ENCODE data around the gene ZNF785. TPM values are rescaled to one million over a fixed set of nuclear protein-coding genes. Genes with fewer than 3 reads are reported as not detected.

ZNF785 gene
- total and polyA plus RNA-seq, 7 experiments from 2014 or later = 2.6 to 37.1 (median 15.6) TPM

DNA sequence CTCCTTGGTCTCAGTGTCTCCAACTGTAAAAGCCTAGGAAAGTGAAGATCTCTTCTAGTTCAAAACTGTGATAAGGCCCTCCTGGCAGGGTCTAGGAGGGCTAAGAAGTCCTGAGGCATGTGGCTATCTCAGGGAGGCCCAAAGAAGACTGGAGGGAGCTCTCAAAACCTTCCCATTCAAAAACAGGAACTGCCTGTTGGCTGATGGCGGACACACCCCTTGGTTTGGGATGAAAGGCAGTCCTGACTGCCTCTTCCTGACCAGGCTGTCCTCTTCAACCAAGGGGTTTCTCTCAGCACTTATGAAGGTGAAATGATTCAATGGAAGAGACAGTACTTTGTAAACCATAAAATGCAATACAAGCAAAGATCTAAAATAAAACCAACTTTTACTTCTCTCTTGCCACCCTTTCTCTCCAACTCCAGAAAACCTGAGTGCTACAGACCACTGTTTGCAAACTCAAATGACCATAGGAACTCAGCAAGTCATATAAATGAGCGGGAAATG, 32.1 kb downstream of the ZNF785 start:
- ATAC-seq (no peak), DNase-seq (no peak)
- H3K4me3 ChIP-seq (ENCODE audit: low read length) = no peak overlapping the region
- H3K9me3 Mint-ChIP-seq = no peaks in the 10 kb centered on the region
- H3K27me3 ChIP-seq (ENCODE audit: control insufficient read depth in 2 of 2, insufficient read depth in 2 of 2, low read length in 2 of 2) = no peaks in the 10 kb centered on the region
- H3K27me3 Mint-ChIP-seq = no peaks in the 10 kb centered on the region
- H3K9me3 ChIP-seq (ENCODE audit: control insufficient read depth in 2 of 3, low read length in 3 of 3) = no peaks in the 10 kb centered on the region
- H3K4me3 Mint-ChIP-seq = peak overlapping the region in 5 of 10 donors; percentile 9 to 87 (median 18)
- intact Hi-C loops (cut with micrococcal nuclease) = no loop called here
- peaks cover 24 to 33% of the 10 kb centered on the region in 2 donors for H3K4me1 ChIP-seq (ENCODE audit: control insufficient read depth in 2 of 2, insufficient read depth in 2 of 2, low read length in 2 of 2)
- CTCF ChIA-PET = interaction anchor here (6.2 kb wide), 1 partner anchor 18 kb away, joined by 37 read pairs; the partner anchor contains the start of gene ZNF747
- H3K36me3 ChIP-seq (ENCODE audit: control insufficient read depth in 2 of 3, insufficient read depth in 3 of 3, low read length in 3 of 3) = peaks cover 0 to 36% (median 8%) of the 10 kb centered on the region in 3 experiments
- POLR2A ChIA-PET = interaction anchor here (2.6 to 9.3 kb wide), 3 partner anchors 18 to 136 kb away, joined by 14 to 159 read pairs (median 18); partner anchors contain the start of genes ZNF688 and ZNF747
- H3K27ac Mint-ChIP-seq = peak overlapping the region; percentile 71 to 98 (median 93)
- H3K4me1 Mint-ChIP-seq = peaks cover 42 to 66% (median 58%) of the 10 kb centered on the region in 7 donors
- peaks cover 0 to 20% (median 5%) of the 10 kb centered on the region in 5 donors for H3K36me3 Mint-ChIP-seq
- peak overlapping the region; percentile 30 for H3K27ac ChIP-seq (ENCODE audit: low read depth, low read length)

DNA sequence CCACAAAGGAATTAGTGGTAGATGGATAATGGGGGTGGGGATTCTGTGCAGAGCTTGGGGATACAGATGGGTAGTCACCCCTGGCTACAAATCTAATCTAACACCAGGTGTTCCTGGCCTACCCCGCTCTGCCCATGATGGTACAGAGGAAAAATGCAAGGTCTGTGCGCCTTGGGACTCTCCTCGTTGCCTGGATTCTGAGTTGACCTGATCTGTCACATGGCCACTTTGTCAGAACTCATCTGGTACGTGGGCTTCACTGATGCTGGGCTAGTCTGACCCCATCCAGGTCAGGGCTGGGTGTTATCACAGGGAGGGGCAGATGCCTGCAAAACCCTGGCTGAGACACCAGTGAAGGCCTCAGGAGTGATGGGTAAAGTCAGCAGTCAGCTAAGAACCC, 32.5 kb downstream of the ZNF785 start:
- peaks cover 0 to 20% (median 5%) of the 10 kb centered on the region in 5 donors for H3K36me3 Mint-ChIP-seq
- intact Hi-C loops (cut with micrococcal nuclease) = no loop called here
- Histone ChIP-seq H3K9me3 (ENCODE audit: control insufficient read depth in 2 of 3, low read length in 3 of 3) (no peaks in the 10 kb centered on the region), H3K27me3 (ENCODE audit: control insufficient read depth in 2 of 2, insufficient read depth in 2 of 2, low read length in 2 of 2) (no peaks in the 10 kb centered on the region), H3K27ac (ENCODE audit: low read depth, low read length) (peak overlapping the region; percentile 41), H3K36me3 (ENCODE audit: control insufficient read depth in 2 of 3, insufficient read depth in 3 of 3, low read length in 3 of 3) (peaks cover 0 to 35% (median 8%) of the 10 kb centered on the region in 3 experiments), H3K4me1 (ENCODE audit: control insufficient read depth in 2 of 2, insufficient read depth in 2 of 2, low read length in 2 of 2) (peaks cover 24 to 32% of the 10 kb centered on the region in 2 donors), H3K4me3 (ENCODE audit: low read length) (no peak overlapping the region)
- no peak for DNase-seq
- H3K4me3 Mint-ChIP-seq = peak overlapping the region in 7 of 10 donors; percentile 9 to 87 (median 33)
- no peaks in the 10 kb centered on the region for H3K9me3 Mint-ChIP-seq
- H3K27ac Mint-ChIP-seq = peak overlapping the region; percentile 71 to 98 (median 93)
- H3K4me1 Mint-ChIP-seq = peaks cover 45 to 68% (median 60%) of the 10 kb centered on the region in 7 donors
- ChIA-PET CTCF (interaction anchor here (0.6 kb wide), 1 partner anchor 127 kb away, joined by 4 read pairs; no protein-coding TSS in a partner anchor), POLR2A (interaction anchor here (0.6 to 9.3 kb wide), 8 partner anchors 11 to 194 kb away, joined by 3 to 159 read pairs (median 6); partner anchors contain the start of genes ZNF688 and ZNF747)
- ATAC-seq = no peak
- H3K27me3 Mint-ChIP-seq = no peaks in the 10 kb centered on the region

- peak in 8 of 9 donors; percentile 53 to 82 (median 74) for DNase-seq
- ChIA-PET POLR2A (interaction anchor here (0.6 to 9.3 kb wide), 14 partner anchors 10 to 169 kb away, joined by 3 to 159 read pairs (median 5); partner anchors contain the start of genes DCTPP1, ZNF688 and ZNF747), CTCF (interaction anchor here (0.8 to 1.3 kb wide), 3 partner anchors 16 to 122 kb away, joined by 3 to 7 read pairs (median 3); partner anchors contain the start of genes DCTPP1 and ZNF747)
- intact Hi-C loops (cut with micrococcal nuclease) = loop anchor here in 1 of 2 donors (1.0 kb wide), 2 partner anchors 16 to 21 kb away; no protein-coding TSS in a partner anchor
- H3K4me3 ChIP-seq (ENCODE audit: low read length) = peak overlapping the region; percentile 5
- H3K9me3 Mint-ChIP-seq = no peaks in the 10 kb centered on the region
- peaks cover 24 to 32% of the 10 kb centered on the region in 2 donors for H3K4me1 ChIP-seq (ENCODE audit: control insufficient read depth in 2 of 2, insufficient read depth in 2 of 2, low read length in 2 of 2)
- no peaks in the 10 kb centered on the region for H3K27me3 Mint-ChIP-seq
- peak overlapping the region; percentile 59 for H3K27ac ChIP-seq (ENCODE audit: low read depth, low read length)
- H3K4me3 Mint-ChIP-seq = peak overlapping the region; percentile 32 to 87 (median 75)
- peak overlapping the region; percentile 83 to 98 (median 93) for H3K27ac Mint-ChIP-seq
- no peaks in the 10 kb centered on the region for H3K9me3 ChIP-seq (ENCODE audit: control insufficient read depth in 2 of 3, low read length in 3 of 3)
- H3K27me3 ChIP-seq (ENCODE audit: control insufficient read depth in 2 of 2, insufficient read depth in 2 of 2, low read length in 2 of 2) = no peaks in the 10 kb centered on the region
- H3K4me1 Mint-ChIP-seq = peaks cover 49 to 65% (median 55%) of the 10 kb centered on the region in 7 donors
- peaks cover 0 to 20% (median 5%) of the 10 kb centered on the region in 5 donors for H3K36me3 Mint-ChIP-seq
- peaks cover 0 to 32% (median 8%) of the 10 kb centered on the region in 3 experiments for H3K36me3 ChIP-seq (ENCODE audit: control insufficient read depth in 2 of 3, insufficient read depth in 3 of 3, low read length in 3 of 3)
- ATAC-seq = peak; percentile 89
These were observed 33.7 kb downstream of the ZNF785 start for GRCh38 chr16:30551781-30552180.

DNA sequence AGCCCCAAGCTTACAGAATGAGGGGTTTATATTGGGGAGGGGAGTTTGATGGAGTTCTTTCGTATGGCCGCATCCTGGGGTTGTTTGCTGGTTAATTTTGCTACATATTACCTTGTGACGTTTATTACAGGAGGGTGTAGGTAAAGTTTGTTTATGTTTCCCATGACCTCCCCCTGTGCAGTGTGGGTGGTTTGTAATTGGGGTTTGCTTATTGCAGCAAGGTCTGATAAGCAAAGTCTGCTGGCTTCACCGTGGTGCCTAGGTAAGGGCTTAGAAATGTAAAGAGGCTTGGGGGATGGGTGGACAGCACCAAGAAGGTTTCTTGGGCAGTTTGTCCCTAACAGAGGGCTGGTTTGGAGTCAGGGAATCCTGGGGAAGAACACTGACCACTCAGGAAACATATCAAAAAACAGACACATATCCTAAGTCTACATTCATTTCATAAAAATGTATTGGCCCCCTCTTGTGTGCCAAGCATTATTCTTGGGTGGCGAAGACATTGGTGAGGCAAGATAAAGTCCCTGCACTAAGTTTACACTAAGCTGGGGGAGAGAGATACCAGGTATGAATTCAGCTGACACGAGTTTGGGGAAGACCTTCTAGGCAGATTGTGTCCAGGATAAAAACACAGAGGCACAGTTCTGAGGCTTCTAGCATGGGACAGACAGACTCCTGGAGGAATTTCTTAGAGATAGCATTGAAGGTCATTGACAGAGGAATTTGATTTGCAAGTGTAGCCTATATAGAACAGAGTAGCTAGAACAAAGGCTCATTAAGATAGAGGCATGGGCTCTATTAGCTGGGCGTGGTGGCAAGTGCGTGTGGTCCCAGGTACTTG, 36.9 kb downstream of the ZNF785 start:
- ChIA-PET POLR2A (interaction anchor here (1.0 to 1.5 kb wide), 3 partner anchors 9 to 62 kb away, joined by 3 to 7 read pairs (median 3); partner anchors contain the start of genes ZNF689 and ZNF764), CTCF (interaction anchor here (0.5 kb wide), 1 partner anchor 657 kb away, joined by 5 read pairs; no protein-coding TSS in a partner anchor)
- Histone ChIP-seq H3K4me1 (ENCODE audit: control insufficient read depth in 2 of 2, insufficient read depth in 2 of 2, low read length in 2 of 2) (peaks cover 24 to 25% of the 10 kb centered on the region in 2 donors), H3K36me3 (ENCODE audit: control insufficient read depth in 2 of 3, insufficient read depth in 3 of 3, low read length in 3 of 3) (peaks cover 0 to 5% (median 3%) of the 10 kb centered on the region in 3 experiments), H3K4me3 (ENCODE audit: low read length) (no peak overlapping the region), H3K27ac (ENCODE audit: low read depth, low read length) (no peak overlapping the region), H3K27me3 (ENCODE audit: control insufficient read depth in 2 of 2, insufficient read depth in 2 of 2, low read length in 2 of 2) (no peaks in the 10 kb centered on the region), H3K9me3 (ENCODE audit: control insufficient read depth in 2 of 3, low read length in 3 of 3) (no peaks in the 10 kb centered on the region)
- intact Hi-C loops (cut with micrococcal nuclease) = no loop called here
- Mint-ChIP-seq H3K4me1 (peaks cover 34 to 46% (median 41%) of the 10 kb centered on the region in 7 donors), H3K27me3 (no peaks in the 10 kb centered on the region), H3K9me3 (no peaks in the 10 kb centered on the region), H3K27ac (peak overlapping the region in 7 of 9 donors; percentile 16 to 81 (median 59)), H3K36me3 (peaks cover 0 to 8% (median 0%) of the 10 kb centered on the region in 5 donors), H3K4me3 (no peak overlapping the region)
- DNase-seq (no peak), ATAC-seq (no peak)

DNA sequence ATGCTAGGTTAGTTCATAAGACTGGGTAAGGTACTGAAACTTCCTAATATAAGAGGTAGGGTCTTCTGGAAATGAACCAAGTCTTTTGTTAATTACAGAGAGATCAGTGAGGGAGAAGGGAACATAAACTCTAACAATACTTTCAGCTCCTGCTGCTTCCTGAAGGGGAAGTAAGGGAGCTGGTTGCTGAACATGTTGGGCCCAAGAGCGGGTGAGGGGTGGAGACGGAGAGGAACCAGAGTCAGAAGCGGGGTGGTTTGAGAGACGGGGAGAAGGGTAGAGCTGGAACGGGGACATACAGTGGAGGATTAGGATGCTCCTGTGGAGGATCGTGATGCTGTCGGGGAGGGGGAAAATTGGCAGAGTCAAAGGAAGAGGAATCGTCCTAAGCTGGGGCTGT, 39.4 kb downstream of the ZNF785 start:
- intact Hi-C loops (cut with micrococcal nuclease) = no loop called here
- ChIA-PET CTCF (interaction anchor here (1.7 kb wide), 1 partner anchor 11 kb away, joined by 6 read pairs; no protein-coding TSS in a partner anchor), POLR2A (interaction anchor here (0.8 kb wide), 1 partner anchor 11 kb away, joined by 3 read pairs; the partner anchor contains the start of gene ZNF747)
- Mint-ChIP-seq H3K9me3 (no peaks in the 10 kb centered on the region), H3K27ac (peak overlapping the region in 1 of 9 donors; percentile 5), H3K4me1 (peaks cover 15 to 23% (median 18%) of the 10 kb centered on the region in 7 donors), H3K4me3 (no peak overlapping the region), H3K27me3 (no peaks in the 10 kb centered on the region), H3K36me3 (no peaks in the 10 kb centered on the region)
- H3K4me1 ChIP-seq (ENCODE audit: control insufficient read depth in 2 of 2, insufficient read depth in 2 of 2, low read length in 2 of 2) = peaks cover 4% of the 10 kb centered on the region in 2 donors
- DNase-seq (no peak), ATAC-seq (no peak)
- no peaks in the 10 kb centered on the region for H3K27me3 ChIP-seq (ENCODE audit: control insufficient read depth in 2 of 2, insufficient read depth in 2 of 2, low read length in 2 of 2)
- no peaks in the 10 kb centered on the region for H3K36me3 ChIP-seq (ENCODE audit: control insufficient read depth in 2 of 3, insufficient read depth in 3 of 3, low read length in 3 of 3)
- H3K9me3 ChIP-seq (ENCODE audit: control insufficient read depth in 2 of 3, low read length in 3 of 3) = no peaks in the 10 kb centered on the region
- H3K27ac ChIP-seq (ENCODE audit: low read depth, low read length) = no peak overlapping the region
- H3K4me3 ChIP-seq (ENCODE audit: low read length) = no peak overlapping the region

- ChIA-PET CTCF (interaction anchor here (0.6 kb wide), 1 partner anchor 51 kb away, joined by 5 read pairs; no protein-coding TSS in a partner anchor), POLR2A (interaction anchor here (0.6 to 1.8 kb wide), 4 partner anchors 8 to 50 kb away, joined by 3 to 7 read pairs (median 3); partner anchors contain the start of gene ZNF747)
- Mint-ChIP-seq H3K4me3 (no peak overlapping the region), H3K27ac (no peak overlapping the region), H3K36me3 (peaks cover 0 to under 1% (median 0%) of the 10 kb centered on the region in 5 donors), H3K4me1 (peaks cover under 1 to 17% (median 5%) of the 10 kb centered on the region in 7 donors), H3K9me3 (no peaks in the 10 kb centered on the region), H3K27me3 (no peaks in the 10 kb centered on the region)
- no peaks in the 10 kb centered on the region for H3K4me1 ChIP-seq (ENCODE audit: control insufficient read depth in 2 of 2, insufficient read depth in 2 of 2, low read length in 2 of 2)
- no peaks in the 10 kb centered on the region for H3K27me3 ChIP-seq (ENCODE audit: control insufficient read depth in 2 of 2, insufficient read depth in 2 of 2, low read length in 2 of 2)
- DNase-seq (no peak), ATAC-seq (no peak)
- H3K4me3 ChIP-seq (ENCODE audit: low read length) = no peak overlapping the region
- H3K36me3 ChIP-seq (ENCODE audit: control insufficient read depth in 2 of 3, insufficient read depth in 3 of 3, low read length in 3 of 3) = no peaks in the 10 kb centered on the region
- H3K9me3 ChIP-seq (ENCODE audit: control insufficient read depth in 2 of 3, low read length in 3 of 3) = no peaks in the 10 kb centered on the region
- H3K27ac ChIP-seq (ENCODE audit: low read depth, low read length) = no peak overlapping the region
- intact Hi-C loops (cut with micrococcal nuclease) = no loop called here
These were observed 42.4 kb downstream of the ZNF785 start for GRCh38 chr16:30543067-30543466.
